ENCODE results near the gene MT1E.
"Not testable (repeated sequence)": the region's sequence is repeated elsewhere in the genome, so short reads cannot be mapped to it uniquely, and the experiment has no call there.

The MT1E gene

DNA sequence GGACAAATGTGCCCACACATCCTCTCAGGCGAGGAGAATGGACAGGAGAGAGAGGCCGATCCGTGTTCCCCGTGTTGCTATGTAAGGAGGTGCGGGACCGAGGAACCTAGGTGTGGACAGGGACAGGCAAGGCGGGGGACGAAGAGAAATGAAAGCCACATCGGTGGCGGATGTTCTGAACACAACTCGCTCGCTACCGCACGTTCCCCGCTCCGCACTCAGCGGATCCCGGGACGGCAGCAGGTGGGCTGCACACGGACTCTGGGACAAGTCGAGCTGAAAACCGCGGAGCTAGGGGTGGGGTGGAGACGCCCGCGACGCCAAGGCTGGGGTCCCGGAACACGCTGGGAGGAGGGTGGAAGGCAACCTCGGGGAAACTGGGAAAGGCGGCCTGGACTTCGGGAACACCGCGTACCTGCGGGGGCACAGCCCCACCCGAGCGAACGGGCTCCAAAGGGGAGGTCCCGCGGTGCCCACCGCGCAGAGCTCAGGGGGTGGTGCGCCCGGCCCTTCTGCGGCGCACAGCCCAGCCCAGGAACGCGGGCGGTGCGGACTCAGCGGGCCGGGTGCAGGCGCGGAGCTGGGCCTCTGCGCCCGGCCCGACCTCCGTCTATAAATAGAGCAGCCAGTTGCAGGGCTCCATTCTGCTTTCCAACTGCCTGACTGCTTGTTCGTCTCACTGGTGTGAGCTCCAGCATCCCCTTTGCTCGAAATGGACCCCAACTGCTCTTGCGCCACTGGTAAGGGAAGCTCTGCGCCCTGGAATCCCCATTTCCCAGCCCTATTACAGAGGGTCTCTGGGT, at the start of gene MT1E:
Gene MT1E (plus strand): TSS at position 642 of the 803 bp plus-strand sequence. CDS start 71 bp downstream, at position 713.
- Histone ChIP-seq H3K27ac (ENCODE audit: poor library complexity, severe bottlenecking) (peak within 1 kb of the TSS; percentile 87), H3K9me3 (ENCODE audit: severe bottlenecking) (no peaks in the 10 kb centered on the region), H3K4me1 (ENCODE audit: insufficient read depth, poor library complexity, severe bottlenecking) (peaks cover 5% of the 10 kb centered on the region), H3K36me3 (ENCODE audit: low read depth) (peaks cover 11% of the 10 kb centered on the region), H3K27me3 (ENCODE audit: insufficient read depth, poor library complexity, severe bottlenecking) (no peaks in the 10 kb centered on the region), H3K4me3 (ENCODE audit: severe bottlenecking) (peak within 1 kb of the TSS; percentile 43)
- TF ChIP-seq, protein P1, sequence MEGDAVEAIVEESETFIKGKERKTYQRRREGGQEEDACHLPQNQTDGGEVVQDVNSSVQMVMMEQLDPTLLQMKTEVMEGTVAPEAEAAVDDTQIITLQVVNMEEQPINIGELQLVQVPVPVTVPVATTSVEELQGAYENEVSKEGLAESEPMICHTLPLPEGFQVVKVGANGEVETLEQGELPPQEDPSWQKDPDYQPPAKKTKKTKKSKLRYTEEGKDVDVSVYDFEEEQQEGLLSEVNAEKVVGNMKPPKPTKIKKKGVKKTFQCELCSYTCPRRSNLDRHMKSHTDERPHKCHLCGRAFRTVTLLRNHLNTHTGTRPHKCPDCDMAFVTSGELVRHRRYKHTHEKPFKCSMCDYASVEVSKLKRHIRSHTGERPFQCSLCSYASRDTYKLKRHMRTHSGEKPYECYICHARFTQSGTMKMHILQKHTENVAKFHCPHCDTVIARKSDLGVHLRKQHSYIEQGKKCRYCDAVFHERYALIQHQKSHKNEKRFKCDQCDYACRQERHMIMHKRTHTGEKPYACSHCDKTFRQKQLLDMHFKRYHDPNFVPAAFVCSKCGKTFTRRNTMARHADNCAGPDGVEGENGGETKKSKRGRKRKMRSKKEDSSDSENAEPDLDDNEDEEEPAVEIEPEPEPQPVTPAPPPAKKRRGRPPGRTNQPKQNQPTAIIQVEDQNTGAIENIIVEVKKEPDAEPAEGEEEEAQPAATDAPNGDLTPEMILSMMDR (IDR thresholded peaks at IDR 0.05; ENCODE audit: poor library complexity, severe bottlenecking), result no peak
- DNase-seq (ENCODE audit: low spot score), result no peak
- peak; percentile 82 for ATAC-seq (ENCODE audit: low read depth)

- Histone ChIP-seq H3K36me3 (ENCODE audit: low read depth) (no peaks in the 10 kb centered on the region), H3K27me3 (ENCODE audit: insufficient read depth, poor library complexity, severe bottlenecking) (no peaks in the 10 kb centered on the region), H3K27ac (ENCODE audit: poor library complexity, severe bottlenecking) (no peak overlapping the region), H3K9me3 (ENCODE audit: severe bottlenecking) (no peaks in the 10 kb centered on the region), H3K4me1 (ENCODE audit: insufficient read depth, poor library complexity, severe bottlenecking) (peaks cover 5% of the 10 kb centered on the region), H3K4me3 (ENCODE audit: severe bottlenecking) (no peak overlapping the region)
- ATAC-seq (ENCODE audit: low read depth), result peak; percentile 97
- no peak for DNase-seq (ENCODE audit: low spot score)
- TF ChIP-seq, protein P1 (IDR thresholded peaks at IDR 0.05; ENCODE audit: poor library complexity, severe bottlenecking), result peak; percentile 67
Measured at GRCh38 chr16:56576585-56577299, 48.8 kb upstream of the MT1E start.

GRCh38 chr16:56577300-56577625, 48.3 kb upstream of the MT1E start:
- DNase-seq (ENCODE audit: low spot score) (no peak), ATAC-seq (ENCODE audit: low read depth) (no peak)
- TF ChIP-seq, protein P1 (IDR thresholded peaks at IDR 0.05; ENCODE audit: poor library complexity, severe bottlenecking), result peak; percentile 34
- no peak overlapping the region for H3K27ac ChIP-seq (ENCODE audit: poor library complexity, severe bottlenecking)
- no peak overlapping the region for H3K4me3 ChIP-seq (ENCODE audit: severe bottlenecking)
- no peaks in the 10 kb centered on the region for H3K27me3 ChIP-seq (ENCODE audit: insufficient read depth, poor library complexity, severe bottlenecking)
- H3K9me3 ChIP-seq (ENCODE audit: severe bottlenecking), result no peaks in the 10 kb centered on the region
- no peaks in the 10 kb centered on the region for H3K36me3 ChIP-seq (ENCODE audit: low read depth)
- H3K4me1 ChIP-seq (ENCODE audit: insufficient read depth, poor library complexity, severe bottlenecking), result peaks cover 5% of the 10 kb centered on the region

DNA sequence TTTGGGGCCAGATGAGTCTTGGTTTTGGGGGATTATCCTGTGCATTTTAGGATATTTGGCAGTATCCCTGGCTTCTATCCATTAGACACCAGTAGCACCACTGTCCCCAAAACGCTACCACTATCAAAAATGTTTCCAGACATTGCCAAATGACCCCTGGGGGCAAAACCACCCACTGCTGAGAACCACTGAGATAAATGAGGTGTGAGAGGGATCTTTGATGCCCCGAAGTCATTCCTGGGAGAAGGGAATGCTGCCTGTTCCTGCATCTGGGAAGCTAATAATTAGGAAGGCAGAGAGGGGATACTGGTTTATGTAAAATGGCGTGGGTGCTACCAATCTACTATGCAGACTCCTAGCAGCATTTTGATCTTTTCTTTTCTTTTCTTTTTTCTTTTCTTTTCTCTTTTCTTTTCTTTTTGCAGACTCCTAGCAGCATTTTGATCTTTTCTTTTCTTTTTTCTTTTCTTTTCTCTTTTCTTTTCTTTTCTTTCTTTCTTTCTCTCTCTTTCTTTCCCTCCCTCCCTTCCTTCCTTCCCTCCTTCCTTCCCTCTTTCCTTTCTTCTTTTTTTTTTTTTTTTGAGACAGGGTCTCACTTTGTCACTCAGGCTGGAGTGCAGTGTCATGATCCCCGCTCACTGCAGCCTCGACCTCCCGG, 45.1 kb upstream of the MT1E start:
- DNase-seq (ENCODE audit: low spot score), result no peak
- H3K36me3 ChIP-seq (ENCODE audit: low read depth), result no peaks in the 10 kb centered on the region
- no peak for ATAC-seq (ENCODE audit: low read depth)
- no peak overlapping the region for H3K27ac ChIP-seq (ENCODE audit: poor library complexity, severe bottlenecking)
- H3K4me1 ChIP-seq (ENCODE audit: insufficient read depth, poor library complexity, severe bottlenecking), result peaks cover 5% of the 10 kb centered on the region
- no peak overlapping the region for H3K4me3 ChIP-seq (ENCODE audit: severe bottlenecking)
- TF ChIP-seq, protein P1 (IDR thresholded peaks at IDR 0.05; ENCODE audit: poor library complexity, severe bottlenecking), result no peak
- H3K27me3 ChIP-seq (ENCODE audit: insufficient read depth, poor library complexity, severe bottlenecking), result no peaks in the 10 kb centered on the region
- no peaks in the 10 kb centered on the region for H3K9me3 ChIP-seq (ENCODE audit: severe bottlenecking)

- not testable (repeated sequence) for H3K27ac ChIP-seq (ENCODE audit: poor library complexity, severe bottlenecking); H3K36me3 ChIP-seq (ENCODE audit: low read depth); ATAC-seq (ENCODE audit: low read depth); H3K27me3 ChIP-seq (ENCODE audit: insufficient read depth, poor library complexity, severe bottlenecking); DNase-seq (ENCODE audit: low spot score); H3K4me1 ChIP-seq (ENCODE audit: insufficient read depth, poor library complexity, severe bottlenecking); H3K9me3 ChIP-seq (ENCODE audit: severe bottlenecking); H3K4me3 ChIP-seq (ENCODE audit: severe bottlenecking)
Measured at GRCh38 chr16:56582911-56583310, 42.7 kb upstream of the MT1E start.

Data from RWPE2 (cell line).